DND-41 (cell line): ENCODE results near the gene CCDC13.

Source experiments
- EZH2 ChIP-seq: IDR thresholded peaks from 3 replicates; pipeline ENCODE4 v1.6.1; 2012; ENCODE audit warnings: borderline replicate concordance, low read depth, mild to moderate bottlenecking, moderate library complexity, low read length, inconsistent platforms; ENCODE audit not compliant: severe bottlenecking
- TF ChIP-seq, protein P1 (sequence below): IDR thresholded peaks from 2 replicates; pipeline ENCODE4 v1.5.1; 2012; ENCODE audit warnings: borderline replicate concordance, low read length, moderate library complexity, mild to moderate bottlenecking; ENCODE audit not compliant: poor library complexity, severe bottlenecking; ENCODE audit errors: extremely low read depth

DNA sequence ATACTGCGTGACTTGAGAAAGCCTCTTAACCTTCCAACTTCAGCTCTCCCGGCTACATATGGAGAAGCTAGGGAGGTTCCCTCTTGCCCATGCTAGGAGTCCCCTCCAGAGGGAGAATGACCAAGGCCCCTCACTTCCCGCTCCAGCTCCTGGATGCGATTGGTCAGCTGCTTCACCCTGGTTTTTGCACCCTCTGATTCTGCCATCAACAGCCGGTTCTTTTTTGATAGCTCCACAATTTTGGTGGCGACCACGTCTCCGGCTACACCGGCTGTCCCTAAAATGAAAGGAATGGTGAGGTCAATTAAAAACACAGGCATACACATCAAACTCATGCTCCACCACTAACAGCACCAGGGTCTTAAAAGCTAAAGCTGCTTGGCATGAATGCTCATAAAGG lies 20.6 kb downstream of the CCDC13 start:
- TF ChIP-seq, protein P1, sequence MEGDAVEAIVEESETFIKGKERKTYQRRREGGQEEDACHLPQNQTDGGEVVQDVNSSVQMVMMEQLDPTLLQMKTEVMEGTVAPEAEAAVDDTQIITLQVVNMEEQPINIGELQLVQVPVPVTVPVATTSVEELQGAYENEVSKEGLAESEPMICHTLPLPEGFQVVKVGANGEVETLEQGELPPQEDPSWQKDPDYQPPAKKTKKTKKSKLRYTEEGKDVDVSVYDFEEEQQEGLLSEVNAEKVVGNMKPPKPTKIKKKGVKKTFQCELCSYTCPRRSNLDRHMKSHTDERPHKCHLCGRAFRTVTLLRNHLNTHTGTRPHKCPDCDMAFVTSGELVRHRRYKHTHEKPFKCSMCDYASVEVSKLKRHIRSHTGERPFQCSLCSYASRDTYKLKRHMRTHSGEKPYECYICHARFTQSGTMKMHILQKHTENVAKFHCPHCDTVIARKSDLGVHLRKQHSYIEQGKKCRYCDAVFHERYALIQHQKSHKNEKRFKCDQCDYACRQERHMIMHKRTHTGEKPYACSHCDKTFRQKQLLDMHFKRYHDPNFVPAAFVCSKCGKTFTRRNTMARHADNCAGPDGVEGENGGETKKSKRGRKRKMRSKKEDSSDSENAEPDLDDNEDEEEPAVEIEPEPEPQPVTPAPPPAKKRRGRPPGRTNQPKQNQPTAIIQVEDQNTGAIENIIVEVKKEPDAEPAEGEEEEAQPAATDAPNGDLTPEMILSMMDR, result no peak
- no peak for TF ChIP-seq EZH2
